Esophagus squamous epithelium (tissue), 5 donors: Measurements from ENCODE around the gene MTA3. TPM values are rescaled to one million over a fixed set of nuclear protein-coding genes. Genes with fewer than 3 reads are reported as not detected.

Source experiments
- DNase-seq: peaks from one replicate; lab custom pipeline; 2025; lab: John Stamatoyannopoulos, UW
- H3K27ac ChIP-seq, 4 donors: fragments of 200-600 bp; sonication (generic); one replicate each; pipeline ENCODE4 v1.5.1; 2016 to 2019; ENCODE audit warnings: mild to moderate bottlenecking in 1 of 4
- H3K27me3 ChIP-seq, 4 donors: fragments of 200-600 bp; sonication (generic); 1 replicate in 3 of 4; 2 replicates in 1 of 4; pipeline versions ENCODE4 v1.5.1 to v1.6.0; 2017 to 2021; ENCODE audit warnings: antibody characterized with exemption in 1 of 4
- H3K36me3 ChIP-seq, 3 donors: fragments of 200-600 bp; sonication (generic); one replicate each; pipeline ENCODE4 v1.5.1; 2016 to 2019
- H3K4me1 ChIP-seq, 3 donors: fragments of 200-600 bp; sonication (generic); one replicate each; pipeline ENCODE4 v1.5.1; 2017 to 2019
- H3K4me3 ChIP-seq, 4 donors: fragments of 200-600 bp; sonication (generic); 1 replicate in 3 of 4; 2 replicates in 1 of 4; pipeline ENCODE4 v1.5.1; 2016 to 2019; ENCODE audit warnings: mild to moderate bottlenecking in 2 of 4, moderate library complexity in 1 of 4
- H3K9me3 ChIP-seq, 3 donors: fragments of 200-600 bp; sonication (generic); one replicate each; pipeline ENCODE4 v1.5.1; 2016 to 2019
- CTCF ChIP-seq, 6 experiments: fragments of 450-650 bp in 4 of 6; fragments of 200-600 bp in 2 of 6; sonication (generic) in 2 of 6; IDR thresholded peaks; one replicate each; pipeline ENCODE4 v1.5.1; 2016 to 2019; ENCODE audit warnings: antibody characterized with exemption in 6 of 6, mild to moderate bottlenecking in 4 of 6, moderate library complexity in 4 of 6
- POLR2A ChIP-seq, 4 donors: fragments of 450-650 bp; IDR thresholded peaks; one replicate each; pipeline ENCODE4 v1.6.1; 2017; ENCODE audit warnings: antibody characterized with exemption in 4 of 4, mild to moderate bottlenecking in 4 of 4, moderate library complexity in 3 of 4
- WGBS, 2 donors: methylation state at CpG; one replicate each; pipeline ENCODE4 v1.1.5; 2018; 5-methylcytosine and 5-hydroxymethylcytosine counted together
- intact Hi-C: fragments of 100-400 bp; cut with DNase I; formaldehyde crosslinking; loops from one replicate; pipeline ENCODE4 v1.15.0; 2022
- small RNA-seq, 4 donors: library from RNA; depleted of rRNA; stranded (forward); fragments of <200 nt; gene quantifications; one replicate each; pipeline ENCODE3, GENCODE V24; 2016
- total RNA-seq, 4 donors: library from RNA; depleted of rRNA; stranded (reverse); fragments of >200 nt; gene quantifications; one replicate each; pipeline ENCODE4 v1.1.0, GENCODE V29; 2016
- donor health status: DM: yes; HTN: yes; CAD: no.

The MTA3 gene
- total RNA-seq, 4 donors from 2014 or later, result 26.5 to 37.2 (median 34.4) TPM

DNA sequence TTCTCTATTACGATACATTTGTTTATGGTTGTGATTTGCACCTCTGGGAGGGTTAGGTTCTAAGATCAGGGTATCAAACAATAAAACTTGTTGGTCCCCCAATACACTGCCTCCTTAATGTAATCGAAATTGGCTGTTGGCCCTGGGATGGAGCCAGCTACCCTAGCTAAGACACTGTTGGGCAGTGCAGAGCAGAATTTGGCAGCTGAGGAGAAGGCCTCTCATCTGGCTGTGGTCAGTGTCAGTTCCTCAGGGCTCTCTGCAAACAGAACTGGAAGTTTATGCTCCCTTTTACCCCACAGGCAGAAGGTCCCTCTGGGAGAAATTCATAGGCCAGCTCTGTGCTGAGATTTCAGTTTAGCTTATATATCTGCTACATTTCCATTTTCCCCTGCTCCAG is 232.5 kb downstream of the MTA3 start:
- intact Hi-C loops, result no loop called here
- Histone ChIP-seq H3K4me3 (no peak overlapping the region), H3K36me3 (no peaks in the 10 kb centered on the region), H3K27ac (no peak overlapping the region), H3K4me1 (peaks cover 0 to 30% (median 10%) of the 10 kb centered on the region in 3 donors), H3K9me3 (no peaks in the 10 kb centered on the region), H3K27me3 (no peaks in the 10 kb centered on the region)
- no peak for TF ChIP-seq POLR2A (IDR thresholded peaks at IDR 0.05)
- no peak for TF ChIP-seq CTCF (IDR thresholded peaks at IDR 0.05)
- WGBS, 2 donors, result 26 to 45% methylated on average over 2 of the region's 2 CpGs
- no peak for DNase-seq

- no peak for DNase-seq
- H3K4me1 ChIP-seq, result peaks cover 0 to 26% (median 7%) of the 10 kb centered on the region in 3 donors
- no peaks in the 10 kb centered on the region for H3K9me3 ChIP-seq
- 17 to 45% methylated on average over 3 to 4 of the region's 4 CpGs for WGBS, 2 donors
- no peaks in the 10 kb centered on the region for H3K27me3 ChIP-seq
- no peaks in the 10 kb centered on the region for H3K36me3 ChIP-seq
- no peak overlapping the region for H3K4me3 ChIP-seq
- intact Hi-C loops, result no loop called here
- TF ChIP-seq CTCF (IDR thresholded peaks at IDR 0.05) (no peak), POLR2A (IDR thresholded peaks at IDR 0.05) (no peak)
- no peak overlapping the region for H3K27ac ChIP-seq
Observed at GRCh38 chr2:42801381-42801780, 232.9 kb downstream of the MTA3 start.

DNA sequence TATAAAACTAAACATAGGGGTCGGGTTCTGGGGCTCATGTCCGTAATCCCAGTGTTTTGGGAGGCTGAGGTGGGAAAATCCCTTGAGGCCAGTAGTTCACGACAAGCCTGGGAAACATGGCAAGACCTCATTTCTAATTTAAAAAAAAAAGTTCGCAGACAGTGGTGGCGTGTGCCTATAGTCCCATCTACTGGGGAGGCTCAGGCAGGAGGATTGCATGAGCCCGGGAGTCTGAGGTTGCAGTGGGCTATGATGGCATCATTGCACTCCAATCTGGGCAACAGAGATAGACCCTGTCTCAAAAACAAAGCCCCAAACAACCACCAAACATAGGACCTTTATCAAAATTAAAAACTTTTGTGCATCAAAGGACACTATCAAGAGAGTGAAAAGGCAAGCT is 233.7 kb downstream of the MTA3 start:
- Histone ChIP-seq H3K9me3 (no peaks in the 10 kb centered on the region), H3K4me3 (no peak overlapping the region), H3K27me3 (no peaks in the 10 kb centered on the region), H3K27ac (no peak overlapping the region), H3K4me1 (peaks cover 0 to 22% (median 4%) of the 10 kb centered on the region in 3 donors), H3K36me3 (no peaks in the 10 kb centered on the region)
- intact Hi-C loops, result no loop called here
- no peak for DNase-seq
- TF ChIP-seq POLR2A (IDR thresholded peaks at IDR 0.05) (no peak), CTCF (IDR thresholded peaks at IDR 0.05) (no peak)
- 81 to 92% methylated on average over 6 of the region's 6 CpGs for WGBS, 2 donors

DNA sequence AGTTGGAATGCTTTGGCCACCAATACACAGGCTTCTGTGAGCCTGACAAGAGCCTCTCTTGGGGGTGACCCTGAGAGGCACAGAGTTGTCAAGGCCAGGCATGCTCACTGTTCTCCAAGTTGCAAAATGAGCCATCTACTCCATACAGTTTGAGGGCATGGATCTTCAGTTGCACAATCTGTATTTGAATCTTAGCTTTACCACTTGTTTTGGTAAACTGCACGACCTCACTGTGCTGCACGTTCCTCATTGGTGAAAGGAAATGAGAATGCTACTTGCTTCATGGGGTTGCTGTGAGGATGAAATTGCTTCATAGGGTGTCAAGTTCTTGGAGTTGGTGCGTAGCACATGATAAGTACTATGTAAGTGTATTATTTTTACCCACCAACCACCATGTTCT is 235.9 kb downstream of the MTA3 start:
- H3K4me3 ChIP-seq, result no peak overlapping the region
- H3K9me3 ChIP-seq, result no peaks in the 10 kb centered on the region
- H3K4me1 ChIP-seq, result peaks cover 0 to 29% (median 8%) of the 10 kb centered on the region in 3 donors
- no peak for DNase-seq
- H3K27ac ChIP-seq, result no peak overlapping the region
- H3K27me3 ChIP-seq, result no peaks in the 10 kb centered on the region
- intact Hi-C loops, result no loop called here
- TF ChIP-seq POLR2A (IDR thresholded peaks at IDR 0.05) (no peak), CTCF (IDR thresholded peaks at IDR 0.05) (no peak)
- no peaks in the 10 kb centered on the region for H3K36me3 ChIP-seq
- WGBS, 2 donors, result 66 to 73% methylated on average over 3 of the region's 3 CpGs

DNA sequence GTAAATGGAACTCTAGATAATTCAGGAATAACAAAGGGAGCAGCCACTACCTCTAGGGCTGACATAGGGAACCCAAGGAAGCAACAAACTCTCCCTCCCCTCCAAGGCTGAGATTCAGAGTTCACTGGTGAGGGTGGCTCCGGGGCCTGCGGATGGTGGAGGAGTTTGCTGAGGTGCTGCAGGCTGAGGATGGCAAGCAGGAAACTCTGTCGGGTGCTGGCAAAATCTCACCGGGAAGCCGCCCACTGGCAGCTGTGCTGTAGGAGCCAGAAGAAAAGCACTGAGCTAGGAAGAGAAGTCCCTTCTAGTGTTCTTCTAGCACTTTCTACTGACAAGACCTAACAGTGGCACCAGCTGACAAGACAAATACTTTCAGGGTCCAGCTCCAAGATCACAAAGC is 236.5 kb downstream of the MTA3 start:
- intact Hi-C loops, result no loop called here
- Histone ChIP-seq H3K4me1 (peaks cover 0 to 26% (median 8%) of the 10 kb centered on the region in 3 donors), H3K27ac (no peak overlapping the region), H3K4me3 (no peak overlapping the region), H3K9me3 (no peaks in the 10 kb centered on the region), H3K27me3 (no peaks in the 10 kb centered on the region), H3K36me3 (no peaks in the 10 kb centered on the region)
- WGBS, 2 donors, result 72 to 80% methylated on average over 5 of the region's 5 CpGs
- no peak for DNase-seq
- TF ChIP-seq CTCF (IDR thresholded peaks at IDR 0.05) (no peak), POLR2A (IDR thresholded peaks at IDR 0.05) (no peak)

Small RNAs within 50 kb of the gene (small RNA-seq; reads per million reads assigned to genes)
- 0 reads per million in 4 donors for gene AC074375.1
- 0 reads per million in 4 donors for gene RNU6-137P

Other genes starting within 250 kb of the MTA3 start
- 100 to 1,000 TPM in 2 of 4 donors, 10 to 100 TPM in 2; 51.3 to 152 (median 104) TPM for gene COX7A2L, start 207.4 kb upstream of the MTA3 start, total RNA-seq
- gene KCNG3, start 74.7 kb upstream of the MTA3 start, total RNA-seq, result under 1 TPM; 0.09 to 0.38 (median 0.29) TPM
- 1 to 10 TPM in 2 of 4 donors, under 1 TPM in 2; 0.18 to 2.3 (median 1.1) TPM for gene OXER1, start 195.5 kb downstream of the MTA3 start, total RNA-seq
- gene HAAO, start 224.0 kb downstream of the MTA3 start, total RNA-seq, result 10 to 100 TPM in 1 of 4 donors, 1 to 10 TPM in 2, under 1 TPM in 1; 0.61 to 10.5 (median 5.2) TPM